Activated T-helper 1 cell treated with Interleukin-2 at 50 U/mL for 16 hours (primary cell): ENCODE measurements around the gene BBC3.
A peak's percentile ranks its signal among the peaks of the same experiment; 100 is the strongest.
"Not testable (repeated sequence)": the region's sequence is repeated elsewhere in the genome, so short reads cannot be mapped to it uniquely, and the experiment has no call there.

Experiments
- DNase-seq: peaks from one replicate; pipeline ENCODE4 v3.0.0-alpha.2; 2020; ENCODE audit warnings: low read depth

BBC3 gene

GRCh38 chr19:47258434-47258833, 27.4 kb upstream of the BBC3 start:
- DNase-seq: no peak

GRCh38 chr19:47257411-47258169, 26.6 kb upstream of the BBC3 start:
- DNase-seq: no peak

GRCh38 chr19:47256693-47257410, 25.9 kb upstream of the BBC3 start:
- DNase-seq: peak; percentile 95

- peak; percentile 82 for DNase-seq
These were observed 25.1 kb upstream of the BBC3 start, which contains the start of gene CCDC9 for GRCh38 chr19:47255879-47256692. Gene CCDC9, plus strand, starts transcription at chr19:47256525. Its CDS starts 1,876 bp downstream, at chr19:47258401.

- no peak for DNase-seq
These were observed 23.0 kb upstream of the BBC3 start for GRCh38 chr19:47253970-47254369.

GRCh38 chr19:47253467-47253881, 22.5 kb upstream of the BBC3 start:
- DNase-seq: no peak

- DNase-seq: not testable (repeated sequence)
These were observed 22.0 kb upstream of the BBC3 start for GRCh38 chr19:47253016-47253415.

GRCh38 chr19:47247308-47247990, 16.4 kb upstream of the BBC3 start:
- peak; percentile 65 for DNase-seq

- DNase-seq: peak; percentile 88
These were observed 13.0 kb upstream of the BBC3 start for GRCh38 chr19:47243776-47244547.

GRCh38 chr19:47243364-47243775, 12.4 kb upstream of the BBC3 start:
- DNase-seq: no peak

GRCh38 chr19:47241919-47242577, 11.0 kb upstream of the BBC3 start:
- DNase-seq: no peak

- DNase-seq: peak; percentile 79
These were observed 10.3 kb upstream of the BBC3 start for GRCh38 chr19:47240996-47241918.

- no peak for DNase-seq
These were observed 9.6 kb upstream of the BBC3 start for GRCh38 chr19:47240556-47240955.

GRCh38 chr19:47239610-47240296, 8.8 kb upstream of the BBC3 start:
- peak; percentile 53 for DNase-seq

GRCh38 chr19:47239152-47239551, 8.2 kb upstream of the BBC3 start:
- DNase-seq: no peak

GRCh38 chr19:47236072-47236675, 5.2 kb upstream of the BBC3 start:
- no peak for DNase-seq

GRCh38 chr19:47232422-47233211, 1.6 kb upstream of the BBC3 start:
- DNase-seq: no peak
